Measurements from ENCODE around the gene OPCML.

OPCML gene

DNA sequence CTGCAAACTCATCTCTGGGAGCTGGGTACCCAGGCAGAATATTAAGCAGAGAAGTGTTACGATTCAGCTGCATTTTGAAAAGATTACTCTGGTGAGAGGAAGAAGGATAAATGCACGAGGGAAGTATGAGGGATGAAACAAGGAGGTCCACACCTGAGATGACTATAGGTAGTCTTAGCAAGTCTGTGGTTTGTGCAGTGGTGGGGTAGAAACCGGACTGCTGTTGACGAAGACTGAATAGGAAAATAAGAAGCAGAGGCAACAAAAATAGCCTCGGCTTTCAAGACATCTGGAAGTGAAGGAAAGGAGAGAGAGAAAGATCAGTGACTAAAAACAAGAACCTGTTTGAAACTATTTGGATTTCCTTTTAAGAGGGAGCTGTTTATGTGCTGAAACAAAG is 810.8 kb downstream of the OPCML start:
- TF ChIP-seq, protein P1, sequence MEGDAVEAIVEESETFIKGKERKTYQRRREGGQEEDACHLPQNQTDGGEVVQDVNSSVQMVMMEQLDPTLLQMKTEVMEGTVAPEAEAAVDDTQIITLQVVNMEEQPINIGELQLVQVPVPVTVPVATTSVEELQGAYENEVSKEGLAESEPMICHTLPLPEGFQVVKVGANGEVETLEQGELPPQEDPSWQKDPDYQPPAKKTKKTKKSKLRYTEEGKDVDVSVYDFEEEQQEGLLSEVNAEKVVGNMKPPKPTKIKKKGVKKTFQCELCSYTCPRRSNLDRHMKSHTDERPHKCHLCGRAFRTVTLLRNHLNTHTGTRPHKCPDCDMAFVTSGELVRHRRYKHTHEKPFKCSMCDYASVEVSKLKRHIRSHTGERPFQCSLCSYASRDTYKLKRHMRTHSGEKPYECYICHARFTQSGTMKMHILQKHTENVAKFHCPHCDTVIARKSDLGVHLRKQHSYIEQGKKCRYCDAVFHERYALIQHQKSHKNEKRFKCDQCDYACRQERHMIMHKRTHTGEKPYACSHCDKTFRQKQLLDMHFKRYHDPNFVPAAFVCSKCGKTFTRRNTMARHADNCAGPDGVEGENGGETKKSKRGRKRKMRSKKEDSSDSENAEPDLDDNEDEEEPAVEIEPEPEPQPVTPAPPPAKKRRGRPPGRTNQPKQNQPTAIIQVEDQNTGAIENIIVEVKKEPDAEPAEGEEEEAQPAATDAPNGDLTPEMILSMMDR (conservative IDR thresholded peaks at IDR 0.05; ENCODE audit: low read length): no peak
- H3K4me3 ChIP-seq (ENCODE audit: low read length): no peak overlapping the region
- DNase-seq (ENCODE audit: low read depth): no peak

DNA sequence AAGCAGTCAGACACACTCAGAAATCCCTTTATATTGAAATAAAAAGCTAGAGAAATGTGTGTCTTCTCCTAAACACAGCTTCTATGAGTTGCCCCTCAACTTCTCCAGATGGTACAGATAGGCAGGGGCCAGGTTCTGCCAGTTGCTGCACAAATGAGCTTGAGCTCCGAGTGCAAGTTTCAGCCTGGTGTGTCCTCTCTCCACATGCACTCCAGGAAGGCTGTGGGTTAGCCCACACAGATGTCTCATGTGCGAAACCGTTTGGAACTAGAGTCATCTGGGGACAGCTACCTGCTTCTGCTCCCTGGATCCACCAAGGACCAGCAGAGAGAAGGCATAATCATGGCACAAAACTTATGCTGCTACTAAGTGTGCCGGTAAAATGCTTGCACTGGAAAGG is 812.6 kb downstream of the OPCML start:
- TF ChIP-seq, protein P1 (conservative IDR thresholded peaks at IDR 0.05; ENCODE audit: low read length): no peak
- H3K4me3 ChIP-seq (ENCODE audit: low read length): no peak overlapping the region
- no peak for DNase-seq (ENCODE audit: low read depth)

DNA sequence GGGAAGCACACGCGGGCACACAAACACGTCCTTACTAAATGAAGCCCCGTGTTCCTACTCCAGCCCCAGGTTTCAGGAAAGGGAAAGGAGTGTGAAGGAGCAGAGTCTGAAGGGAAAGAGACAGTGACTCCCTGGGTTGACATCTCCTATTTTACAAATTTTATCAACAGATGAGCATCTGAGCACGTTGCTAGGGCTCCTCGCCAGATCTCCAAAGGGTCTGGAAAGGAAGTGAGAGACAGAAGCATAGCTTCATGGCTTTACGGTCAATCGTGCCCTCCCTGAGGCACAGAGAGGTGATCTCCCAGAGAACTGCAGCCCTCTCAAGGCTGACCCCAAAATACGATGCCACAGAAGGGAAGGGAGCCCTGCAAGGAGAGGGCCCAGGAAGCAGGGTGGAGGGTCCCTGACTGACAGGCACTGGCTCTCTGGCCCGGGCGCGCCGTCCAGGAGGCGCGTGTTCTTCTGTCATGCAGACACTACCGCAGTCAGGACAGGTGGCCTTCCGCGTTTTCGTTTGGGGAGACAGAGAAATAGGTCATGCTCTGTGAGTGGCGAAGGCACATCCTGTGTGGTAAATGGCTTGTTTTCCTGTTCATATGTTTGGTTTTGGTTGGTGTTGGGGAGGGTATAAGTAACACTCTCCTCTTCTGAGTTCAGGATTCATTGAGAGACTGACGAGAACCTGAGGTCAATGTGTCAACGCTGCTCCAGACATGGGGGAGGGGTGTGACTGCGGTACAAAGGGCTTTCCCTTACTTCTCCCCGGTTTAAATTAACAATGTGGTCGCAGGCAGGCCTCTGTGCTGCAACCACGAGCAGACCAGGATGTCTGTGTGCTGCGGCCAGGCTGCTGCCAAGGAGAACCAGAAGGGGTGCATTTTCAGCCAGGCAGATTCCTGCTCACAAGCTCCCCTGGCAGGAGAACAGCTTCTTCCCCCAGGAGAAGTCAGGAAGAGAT is 813.3 kb downstream of the OPCML start:
- peak; percentile 81 for DNase-seq (ENCODE audit: low read depth)
- TF ChIP-seq, protein P1 (conservative IDR thresholded peaks at IDR 0.05; ENCODE audit: low read length): no peak; the same call in 1 of the 2 replicates
- H3K4me3 ChIP-seq (ENCODE audit: low read length): no peak overlapping the region

DNA sequence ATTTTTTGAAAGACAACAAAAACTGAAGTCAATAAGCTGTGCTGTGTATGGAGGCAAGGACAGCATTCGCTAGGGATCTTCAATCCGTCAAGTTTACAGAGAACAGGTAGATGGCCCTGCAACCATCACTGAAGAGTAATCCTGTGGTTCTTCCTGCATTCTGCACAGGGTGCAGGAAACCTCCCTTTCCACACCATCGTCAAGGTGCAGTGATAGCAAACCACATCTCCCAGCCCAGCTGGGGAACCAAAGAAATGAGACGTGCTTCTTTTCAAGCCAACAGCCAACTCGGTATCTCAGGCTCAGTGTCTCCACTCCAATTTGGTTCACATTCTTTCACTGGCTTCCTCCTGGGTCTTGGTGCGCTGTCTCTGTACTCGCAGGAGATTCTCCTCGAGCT is 814.5 kb downstream of the OPCML start:
- TF ChIP-seq, protein P1 (conservative IDR thresholded peaks at IDR 0.05; ENCODE audit: low read length): no peak
- no peak for DNase-seq (ENCODE audit: low read depth)
- H3K4me3 ChIP-seq (ENCODE audit: low read length): no peak overlapping the region

DNA sequence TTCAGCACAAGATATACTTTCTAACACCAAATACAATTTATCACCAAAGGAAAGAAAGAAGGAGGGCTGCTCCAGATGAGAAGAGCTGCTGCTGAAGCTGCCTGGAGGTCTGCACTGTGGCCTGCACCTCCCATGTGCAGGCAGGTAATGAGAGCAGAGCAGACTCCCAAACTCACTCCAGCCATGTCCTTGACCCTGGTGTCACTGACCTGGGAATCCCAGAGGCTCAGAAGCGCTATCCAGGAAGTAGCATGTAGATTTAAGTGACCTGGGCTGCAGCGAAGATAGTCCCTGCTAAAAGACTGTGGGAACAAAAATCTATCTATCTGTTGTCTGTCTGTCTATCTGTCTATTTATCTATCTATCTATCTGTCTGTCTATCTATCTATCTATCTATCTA is 816.3 kb downstream of the OPCML start:
- no peak for DNase-seq (ENCODE audit: low read depth)
- TF ChIP-seq, protein P1 (conservative IDR thresholded peaks at IDR 0.05; ENCODE audit: low read length): no peak
- no peak overlapping the region for H3K4me3 ChIP-seq (ENCODE audit: low read length)

DNA sequence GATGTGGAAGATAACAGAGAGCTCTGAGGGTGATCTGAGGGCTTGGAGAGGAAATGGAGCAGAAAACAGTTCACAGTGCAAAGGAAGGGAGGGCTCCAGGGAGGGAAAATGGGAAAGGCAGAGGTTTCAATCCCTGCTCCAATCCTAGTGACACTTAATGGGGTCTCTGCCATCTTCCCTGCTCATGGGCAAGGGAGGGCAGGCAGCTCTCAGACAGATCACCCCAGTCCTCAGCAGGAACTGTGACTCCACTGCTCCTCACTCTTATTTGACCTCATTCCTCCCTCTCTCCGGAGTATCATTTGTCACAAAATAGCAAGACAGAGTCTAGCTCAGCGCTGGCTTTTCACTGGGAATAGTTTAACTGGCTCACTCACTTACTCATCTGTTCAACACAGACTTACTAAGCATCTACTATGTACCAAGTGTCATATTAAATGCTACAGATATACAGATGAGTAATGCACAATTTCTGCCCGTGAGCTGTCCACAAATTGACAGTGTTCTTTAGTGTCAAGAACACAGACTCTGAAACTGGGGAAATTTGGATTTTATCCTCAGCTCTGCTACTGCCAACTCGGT is 817.4 kb downstream of the OPCML start:
- no peak overlapping the region for H3K4me3 ChIP-seq (ENCODE audit: low read length)
- TF ChIP-seq, protein P1 (conservative IDR thresholded peaks at IDR 0.05; ENCODE audit: low read length): no peak
- DNase-seq (ENCODE audit: low read depth): peak; percentile 33

DNA sequence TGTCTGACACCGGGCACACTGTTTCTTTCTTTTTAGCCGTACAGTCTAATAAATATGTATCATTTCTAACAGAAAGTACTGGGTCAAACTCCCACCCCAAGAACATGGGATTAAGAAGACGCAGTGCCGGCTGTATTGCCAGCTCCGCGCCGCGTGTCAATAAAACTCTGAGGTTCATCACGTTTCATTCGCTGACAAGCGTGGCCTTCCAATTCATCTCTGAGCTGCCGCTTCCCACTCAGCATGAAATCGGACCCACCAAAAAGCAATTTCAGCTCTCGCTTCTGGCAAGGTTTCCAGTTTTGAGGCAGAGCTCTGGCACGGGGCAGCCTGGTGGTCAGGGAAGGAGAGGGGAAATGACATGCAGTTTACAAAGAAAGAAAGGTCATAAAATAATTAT is 819.8 kb downstream of the OPCML start:
- TF ChIP-seq, protein P1 (conservative IDR thresholded peaks at IDR 0.05; ENCODE audit: low read length): no peak
- no peak overlapping the region for H3K4me3 ChIP-seq (ENCODE audit: low read length)
- no peak for DNase-seq (ENCODE audit: low read depth)

Data from AG10803 (cell line).